Skeletal muscle tissue (tissue), 1 donor: ENCODE results near the gene SPATA31C1. TPM values are rescaled to one million over a fixed set of nuclear protein-coding genes. Genes with fewer than 3 reads are reported as not detected.

Experiments used
- total RNA-seq: library from RNA; depleted of rRNA; stranded (reverse); fragments of >200 nt; gene quantifications from one replicate; pipeline ENCODE4 v1.2.3, GENCODE V29; 2014

The SPATA31C1 gene
- total RNA-seq, 1 donor from 2014 or later: not detected

Other genes starting within 250 kb of the SPATA31C1 start
- 45.9 TPM for gene CTSL, start 191.8 kb upstream of the SPATA31C1 start, total RNA-seq
- gene SPATA31E1, start 35.1 kb upstream of the SPATA31C1 start, total RNA-seq: not detected
- gene CDK20, start 56.6 kb downstream of the SPATA31C1 start, total RNA-seq: 2.1 TPM
- not detected for gene SPATA31C2, start 220.5 kb downstream of the SPATA31C1 start, total RNA-seq